NCI-H2227 (cell line): ENCODE data around the gene ABHD10.
"Not testable (repeated sequence)": the region's sequence is repeated elsewhere in the genome, so short reads cannot be mapped to it uniquely, and the experiment has no call there.

Experiments used
- DNase-seq: peaks from one replicate; lab custom pipeline; 2025; ENCODE audit not compliant: unreplicated experiment; lab: John Stamatoyannopoulos, UW

Gene ABHD10

DNA sequence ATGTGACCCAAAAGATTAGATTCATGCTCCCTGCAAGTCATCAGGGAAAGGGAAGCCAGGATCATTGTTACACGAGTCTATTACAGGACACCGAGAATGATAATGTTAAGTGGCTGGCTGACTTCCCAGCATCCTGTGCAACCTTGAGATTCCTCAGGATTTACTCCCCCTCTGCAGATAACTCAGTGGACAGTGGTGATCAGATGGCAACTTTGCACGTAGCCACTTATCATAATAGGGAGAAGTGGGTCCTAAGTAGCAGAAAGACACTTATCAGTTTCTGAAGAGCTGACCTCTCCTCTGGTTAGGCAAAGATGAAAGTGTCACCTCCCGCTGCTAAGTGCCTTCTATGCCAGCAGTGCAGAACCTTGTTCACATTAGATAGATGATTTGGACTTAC lies 49.0 kb downstream of the ABHD10 start:
- DNase-seq: peak; percentile 62

DNA sequence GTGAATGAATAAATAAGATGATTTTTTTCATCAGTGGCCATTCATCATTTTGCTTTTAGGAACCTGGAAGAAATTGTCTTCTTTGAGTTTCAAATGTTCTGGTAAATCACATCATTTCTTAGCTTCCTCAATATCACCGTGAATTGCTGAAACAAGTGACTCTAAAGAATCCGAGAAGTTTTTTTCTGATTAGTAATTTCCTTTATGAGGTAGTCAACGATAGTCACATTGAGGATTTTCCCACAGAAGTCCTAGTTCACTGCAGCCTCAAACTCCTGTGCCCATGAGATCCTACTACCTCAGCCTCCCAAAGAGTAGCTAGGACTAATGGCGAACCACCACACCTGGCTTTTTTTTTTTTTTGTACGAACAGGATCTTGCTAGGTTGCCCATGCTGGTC lies 52.1 kb downstream of the ABHD10 start:
- no peak for DNase-seq

DNA sequence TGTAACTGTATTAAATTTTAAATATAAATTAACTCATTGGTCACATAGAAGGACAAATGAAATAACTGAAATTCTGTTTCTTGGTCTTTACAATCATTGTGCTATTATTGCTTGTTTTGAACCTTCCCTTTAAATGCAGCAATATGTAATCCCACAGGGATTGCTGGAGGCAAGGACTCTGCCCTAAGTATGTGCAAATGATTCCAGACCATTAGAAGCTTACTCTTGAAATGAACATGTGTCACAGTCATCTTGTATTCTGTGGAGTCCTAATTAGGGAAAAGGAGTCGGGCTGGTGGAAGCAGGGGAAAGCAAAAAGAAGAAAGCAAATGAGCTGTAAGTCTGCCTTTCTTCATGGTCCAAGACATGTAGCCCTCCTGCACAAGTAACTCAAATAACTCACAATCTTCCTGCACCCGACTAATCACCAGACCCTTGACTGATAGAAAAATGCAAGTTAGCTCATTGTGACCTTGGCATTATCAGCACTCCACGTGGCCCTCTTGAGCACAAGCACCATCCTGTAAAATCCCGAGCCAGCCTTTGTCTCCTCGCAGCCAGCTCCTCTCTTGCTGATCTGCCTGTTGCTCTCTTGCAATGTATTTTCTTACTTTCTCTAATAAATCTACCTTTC lies 53.4 kb downstream of the ABHD10 start:
- DNase-seq: no peak

DNA sequence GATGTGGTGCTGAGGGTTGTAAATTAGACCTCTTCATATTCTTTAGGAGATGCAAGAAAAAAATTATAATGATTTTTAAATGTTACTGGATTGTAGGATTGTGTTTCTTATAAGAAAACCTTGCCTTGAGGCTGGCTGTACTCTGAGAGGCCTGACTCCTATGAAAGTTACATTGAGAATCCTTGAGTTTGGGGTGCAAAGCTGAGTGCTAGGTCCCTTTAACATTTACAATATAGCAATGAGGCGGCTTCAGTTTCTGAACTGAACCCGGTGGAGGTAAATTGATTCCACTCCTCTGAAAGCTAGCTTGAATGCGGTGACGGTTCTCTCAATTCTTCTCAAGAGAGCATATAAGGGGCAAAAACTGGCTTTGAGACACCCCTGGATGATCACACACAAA lies 55.6 kb downstream of the ABHD10 start, which contains the start of gene TMPRSS7:
Gene TMPRSS7 (plus strand): TSS at position 301 of the 400 bp plus-strand sequence. CDS start 110 bp downstream, outside the sequence.
- no peak for DNase-seq

DNA sequence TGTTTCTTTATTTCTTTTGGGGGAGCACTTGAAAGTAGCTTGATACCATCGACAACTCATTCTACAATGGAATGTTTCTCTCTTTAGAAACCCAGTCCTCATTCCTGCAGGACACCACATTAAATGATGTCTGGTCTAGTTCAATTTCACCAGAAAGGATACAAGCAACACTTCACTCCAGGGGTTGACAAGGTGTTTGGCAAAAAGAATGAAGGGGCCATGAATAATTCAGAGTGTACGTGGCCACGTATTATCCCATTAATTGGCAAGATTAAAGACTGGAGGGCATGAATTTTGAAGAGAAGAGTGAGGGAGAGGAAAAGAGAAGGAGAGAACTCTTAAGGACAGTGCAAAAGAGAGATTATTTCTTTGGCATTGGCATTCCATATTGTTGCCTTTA lies 56.4 kb downstream of the ABHD10 start:
- DNase-seq: no peak

DNA sequence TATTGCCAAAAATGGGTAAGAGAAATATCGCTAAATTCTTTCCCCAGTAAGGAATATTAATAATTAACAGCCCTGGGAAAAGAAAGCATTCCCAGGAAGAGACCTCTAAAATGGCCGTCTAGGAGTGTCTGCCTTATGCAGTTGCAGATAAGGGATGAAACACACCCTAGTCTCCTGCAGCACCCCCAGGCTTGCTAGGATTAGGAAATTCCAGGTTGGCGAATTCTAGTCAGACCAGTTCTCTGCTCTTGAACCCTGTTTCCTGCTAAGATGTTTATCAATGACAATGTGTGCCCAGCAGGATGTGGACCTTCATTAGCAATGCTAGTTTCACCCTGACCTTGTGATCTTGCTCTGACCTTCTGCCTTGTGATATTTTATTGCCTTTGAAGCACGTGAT lies 58.4 kb downstream of the ABHD10 start:
- not testable (repeated sequence) for DNase-seq

DNA sequence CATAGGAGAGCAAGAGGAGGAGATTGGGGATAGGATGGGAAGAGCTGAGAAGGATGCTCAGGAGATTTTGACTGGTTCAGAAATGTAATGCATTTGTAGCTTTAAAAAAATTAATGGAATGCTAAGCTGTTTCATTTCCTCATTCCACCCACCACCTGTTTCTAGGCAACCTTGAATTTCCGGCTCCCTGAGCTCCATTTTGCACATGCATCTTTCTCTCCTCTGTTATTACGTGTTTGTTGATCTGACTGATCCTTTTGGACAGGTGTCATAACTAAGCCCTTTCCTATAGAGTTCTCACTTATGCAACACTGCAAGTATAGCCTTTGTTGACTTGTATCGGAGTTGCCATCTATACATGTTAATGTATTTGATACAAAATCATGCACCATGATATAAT lies 60.0 kb downstream of the ABHD10 start:
- no peak for DNase-seq

DNA sequence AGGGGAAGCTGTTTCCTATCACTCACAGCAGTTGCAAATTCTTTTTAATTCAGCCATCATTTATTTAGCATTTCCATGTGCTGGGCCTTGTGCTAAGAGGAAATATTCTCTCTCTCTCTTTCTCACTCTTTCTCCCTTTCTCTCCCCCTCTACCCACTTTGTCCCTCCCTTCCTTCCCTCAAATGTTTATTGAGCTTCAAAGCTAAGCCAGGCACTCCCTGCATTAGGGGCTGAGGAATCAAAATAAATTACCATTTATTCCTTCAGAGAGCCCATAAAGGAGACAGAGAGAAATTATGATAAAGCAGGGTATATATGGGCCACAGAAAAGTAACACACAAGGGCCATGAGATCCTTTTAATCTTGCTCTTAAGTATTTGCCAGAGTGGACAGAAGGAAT lies 62.5 kb downstream of the ABHD10 start:
- no peak for DNase-seq

DNA sequence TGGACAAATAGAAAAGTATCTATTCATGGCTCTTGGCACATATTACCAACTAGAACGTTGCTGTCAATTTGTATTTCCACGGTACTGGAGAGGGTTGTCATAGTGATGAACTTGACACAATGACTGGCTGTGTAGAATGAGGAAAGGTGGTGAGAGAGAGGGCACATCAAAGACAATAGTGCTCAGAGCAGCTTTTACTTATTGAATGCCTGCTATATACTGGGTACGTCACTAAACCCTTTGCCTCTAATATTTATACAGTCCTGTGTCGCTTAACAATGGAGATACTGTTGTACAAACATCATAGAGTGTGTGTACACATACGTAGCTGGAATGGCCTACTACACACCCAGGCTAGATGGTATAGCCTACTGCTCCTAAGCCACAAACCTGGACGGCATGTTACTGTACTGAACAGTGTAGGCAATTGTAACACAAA lies 64.0 kb downstream of the ABHD10 start:
- DNase-seq: peak; percentile 42
